Measurements from ENCODE around the gene RTN4.

Gene RTN4

DNA sequence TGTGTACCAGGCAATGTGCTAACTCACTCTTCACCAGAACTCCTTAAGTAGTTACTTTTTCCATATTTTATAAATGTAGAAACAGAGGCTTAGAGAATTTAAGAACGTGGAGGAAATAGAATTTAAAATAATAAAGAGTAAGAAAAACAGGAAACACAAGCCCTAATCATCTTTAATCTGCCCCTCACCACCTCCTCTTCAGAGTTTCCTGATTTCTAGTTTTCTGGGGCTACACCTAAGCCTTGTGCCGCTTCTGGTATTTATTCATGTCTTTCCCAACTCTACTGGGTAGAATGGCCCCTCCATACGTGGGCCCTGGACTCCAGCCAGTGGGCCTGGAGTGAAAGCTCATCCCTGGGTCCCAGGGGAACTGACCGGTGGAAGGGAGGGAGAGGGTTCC lies 85.4 kb downstream of the RTN4 start:
- Histone ChIP-seq H3K4me1 (ENCODE audit: low read length) (no peaks in the 10 kb centered on the region), H4K20me1 (ENCODE audit: insufficient read depth, low read length) (no peaks in the 10 kb centered on the region), H3K9ac (ENCODE audit: low read length) (no peak overlapping the region), H3K79me2 (ENCODE audit: low read length) (no peaks in the 10 kb centered on the region), H3K9me3 (ENCODE audit: insufficient read depth, low read length) (no peaks in the 10 kb centered on the region), H3K27ac (ENCODE audit: low read length) (no peak overlapping the region), H3K27me3 (ENCODE audit: low read depth, low read length) (no peaks in the 10 kb centered on the region), H3K4me3 (ENCODE audit: low read length) (no peak overlapping the region), H3K36me3 (replicated peaks; ENCODE audit: low read depth, low read length) (no peaks in the 10 kb centered on the region), H2AFZ (ENCODE audit: low read depth, low read length) (no peak overlapping the region), H3K4me2 (ENCODE audit: low read length) (no peak overlapping the region)
- TF ChIP-seq, protein P1, sequence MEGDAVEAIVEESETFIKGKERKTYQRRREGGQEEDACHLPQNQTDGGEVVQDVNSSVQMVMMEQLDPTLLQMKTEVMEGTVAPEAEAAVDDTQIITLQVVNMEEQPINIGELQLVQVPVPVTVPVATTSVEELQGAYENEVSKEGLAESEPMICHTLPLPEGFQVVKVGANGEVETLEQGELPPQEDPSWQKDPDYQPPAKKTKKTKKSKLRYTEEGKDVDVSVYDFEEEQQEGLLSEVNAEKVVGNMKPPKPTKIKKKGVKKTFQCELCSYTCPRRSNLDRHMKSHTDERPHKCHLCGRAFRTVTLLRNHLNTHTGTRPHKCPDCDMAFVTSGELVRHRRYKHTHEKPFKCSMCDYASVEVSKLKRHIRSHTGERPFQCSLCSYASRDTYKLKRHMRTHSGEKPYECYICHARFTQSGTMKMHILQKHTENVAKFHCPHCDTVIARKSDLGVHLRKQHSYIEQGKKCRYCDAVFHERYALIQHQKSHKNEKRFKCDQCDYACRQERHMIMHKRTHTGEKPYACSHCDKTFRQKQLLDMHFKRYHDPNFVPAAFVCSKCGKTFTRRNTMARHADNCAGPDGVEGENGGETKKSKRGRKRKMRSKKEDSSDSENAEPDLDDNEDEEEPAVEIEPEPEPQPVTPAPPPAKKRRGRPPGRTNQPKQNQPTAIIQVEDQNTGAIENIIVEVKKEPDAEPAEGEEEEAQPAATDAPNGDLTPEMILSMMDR (IDR thresholded peaks at IDR 0.05; ENCODE audit: low read depth, low read length): no peak
- TF ChIP-seq EZH2phosphoT487 (IDR thresholded peaks at IDR 0.05; ENCODE audit: low read depth): no peak

- Histone ChIP-seq H4K20me1 (ENCODE audit: insufficient read depth, low read length) (no peaks in the 10 kb centered on the region), H3K9ac (ENCODE audit: low read length) (no peak overlapping the region), H3K27me3 (ENCODE audit: low read depth, low read length) (no peaks in the 10 kb centered on the region), H3K36me3 (replicated peaks; ENCODE audit: low read depth, low read length) (no peaks in the 10 kb centered on the region), H3K79me2 (ENCODE audit: low read length) (no peaks in the 10 kb centered on the region), H3K4me3 (ENCODE audit: low read length) (no peak overlapping the region), H3K27ac (ENCODE audit: low read length) (no peak overlapping the region), H3K9me3 (ENCODE audit: insufficient read depth, low read length) (no peaks in the 10 kb centered on the region), H2AFZ (ENCODE audit: low read depth, low read length) (no peak overlapping the region), H3K4me2 (ENCODE audit: low read length) (no peak overlapping the region), H3K4me1 (ENCODE audit: low read length) (no peaks in the 10 kb centered on the region)
- TF ChIP-seq, protein P1 (IDR thresholded peaks at IDR 0.05; ENCODE audit: low read depth, low read length): no peak
- no peak for TF ChIP-seq EZH2phosphoT487 (IDR thresholded peaks at IDR 0.05; ENCODE audit: low read depth)
These were observed 86.0 kb downstream of the RTN4 start for GRCh38 chr2:54964271-54964670.

GRCh38 chr2:54963476-54963875 lies 86.8 kb downstream of the RTN4 start:
- Histone ChIP-seq H3K9me3 (ENCODE audit: insufficient read depth, low read length) (no peaks in the 10 kb centered on the region), H2AFZ (ENCODE audit: low read depth, low read length) (no peak overlapping the region), H3K27me3 (ENCODE audit: low read depth, low read length) (no peaks in the 10 kb centered on the region), H3K4me1 (ENCODE audit: low read length) (peaks cover 7% of the 10 kb centered on the region), H3K79me2 (ENCODE audit: low read length) (no peaks in the 10 kb centered on the region), H3K36me3 (replicated peaks; ENCODE audit: low read depth, low read length) (no peaks in the 10 kb centered on the region), H3K9ac (ENCODE audit: low read length) (no peak overlapping the region), H3K4me2 (ENCODE audit: low read length) (no peak overlapping the region), H3K4me3 (ENCODE audit: low read length) (no peak overlapping the region), H4K20me1 (ENCODE audit: insufficient read depth, low read length) (no peaks in the 10 kb centered on the region), H3K27ac (ENCODE audit: low read length) (no peak overlapping the region)
- TF ChIP-seq, protein P1 (IDR thresholded peaks at IDR 0.05; ENCODE audit: low read depth, low read length): no peak
- TF ChIP-seq EZH2phosphoT487 (IDR thresholded peaks at IDR 0.05; ENCODE audit: low read depth): no peak

- H3K79me2 ChIP-seq (ENCODE audit: low read length): no peaks in the 10 kb centered on the region
- no peaks in the 10 kb centered on the region for H3K36me3 ChIP-seq (replicated peaks; ENCODE audit: low read depth, low read length)
- no peak overlapping the region for H2AFZ ChIP-seq (ENCODE audit: low read depth, low read length)
- H3K4me2 ChIP-seq (ENCODE audit: low read length): no peak overlapping the region
- H4K20me1 ChIP-seq (ENCODE audit: insufficient read depth, low read length): no peaks in the 10 kb centered on the region
- H3K4me3 ChIP-seq (ENCODE audit: low read length): no peak overlapping the region
- peaks cover 9% of the 10 kb centered on the region for H3K4me1 ChIP-seq (ENCODE audit: low read length)
- no peak overlapping the region for H3K9ac ChIP-seq (ENCODE audit: low read length)
- no peaks in the 10 kb centered on the region for H3K9me3 ChIP-seq (ENCODE audit: insufficient read depth, low read length)
- H3K27ac ChIP-seq (ENCODE audit: low read length): no peak overlapping the region
- TF ChIP-seq, protein P1 (IDR thresholded peaks at IDR 0.05; ENCODE audit: low read depth, low read length): no peak
- no peak for TF ChIP-seq EZH2phosphoT487 (IDR thresholded peaks at IDR 0.05; ENCODE audit: low read depth)
- no peaks in the 10 kb centered on the region for H3K27me3 ChIP-seq (ENCODE audit: low read depth, low read length)
These were observed 87.3 kb downstream of the RTN4 start for GRCh38 chr2:54962935-54963440.

Measured in OCI-LY3 (cell line).